Neural progenitor cell (in vitro differentiated cells): ENCODE data around the gene CYP3A4. TPM values are rescaled to one million over a fixed set of nuclear protein-coding genes. Genes with fewer than 3 reads are reported as not detected.
"Not testable (repeated sequence)": the region's sequence is repeated elsewhere in the genome, so short reads cannot be mapped to it uniquely, and the experiment has no call there.

Source experiments
- DNase-seq: peaks from one replicate; pipeline ENCODE4 v3.0.0-alpha.2; 2016; ENCODE audit warnings: low spot score
- H2AFZ ChIP-seq: fragments of 200-600 bp; sonication (generic); replicated peaks from 2 replicates; pipeline ENCODE4 v1.6.1; 2016; ENCODE audit warnings: antibody characterized with exemption
- H3F3A ChIP-seq: fragments of 200-600 bp; sonication (generic); 2 replicates; pipeline ENCODE4 v1.6.1; 2016; ENCODE audit warnings: antibody characterized with exemption, low read depth
- H3K27ac ChIP-seq: fragments of 200-600 bp; sonication (generic); 2 replicates; pipeline ENCODE4 v1.5.1; 2016; ENCODE audit warnings: mild to moderate bottlenecking
- H3K27me3 ChIP-seq: fragments of 200-600 bp; sonication (generic); 2 replicates; pipeline ENCODE4 v1.6.1; 2016; ENCODE audit warnings: mild to moderate bottlenecking, moderate library complexity
- H3K36me3 ChIP-seq: fragments of 200-600 bp; sonication (generic); 2 replicates; pipeline ENCODE4 v1.5.1; 2016
- H3K4me1 ChIP-seq: fragments of 200-600 bp; sonication (generic); 2 replicates; pipeline ENCODE4 v1.6.1; 2016; ENCODE audit warnings: mixed run types
- H3K4me2 ChIP-seq: fragments of 200-600 bp; sonication (generic); 2 replicates; pipeline ENCODE4 v1.6.1; 2016
- H3K4me3 ChIP-seq: fragments of 200-600 bp; sonication (generic); 2 replicates; pipeline ENCODE4 v1.5.1; 2016
- H3K79me2 ChIP-seq: fragments of 200-600 bp; sonication (generic); 2 replicates; pipeline ENCODE4 v1.6.1; 2016; ENCODE audit warnings: low read depth
- H3K9ac ChIP-seq: fragments of 200-600 bp; sonication (generic); 2 replicates; pipeline ENCODE4 v1.6.1; 2016
- H3K9me3 ChIP-seq: fragments of 200-600 bp; sonication (generic); 2 replicates; pipeline ENCODE4 v1.5.1; 2016; ENCODE audit warnings: low read depth
- H4K20me1 ChIP-seq: fragments of 200-600 bp; sonication (generic); 2 replicates; pipeline ENCODE4 v1.6.1; 2016; ENCODE audit warnings: low read depth
- H3K27ac Mint-ChIP-seq: 3 replicates; pipeline ENCODE4 v1.8.0; 2021; ENCODE audit warnings: mixed read lengths
- H3K27me3 Mint-ChIP-seq: 2 replicates; pipeline ENCODE4 v1.8.0; 2022; ENCODE audit warnings: low read depth, mild to moderate bottlenecking, inconsistent platforms, moderate library complexity, mixed read lengths; ENCODE audit not compliant: insufficient read depth
- H3K36me3 Mint-ChIP-seq: 3 replicates; pipeline ENCODE4 v1.8.0; 2021; ENCODE audit warnings: mixed read lengths
- H3K4me1 Mint-ChIP-seq: 3 replicates; pipeline ENCODE4 v1.8.0; 2021; ENCODE audit warnings: mixed read lengths
- H3K4me3 Mint-ChIP-seq: 3 replicates; pipeline ENCODE4 v1.8.0; 2021; ENCODE audit warnings: mild to moderate bottlenecking, moderate library complexity, mixed read lengths
- H3K9me3 Mint-ChIP-seq: 3 replicates; pipeline ENCODE4 v1.8.0; 2020; ENCODE audit warnings: mixed read lengths
- EZH2 ChIP-seq: fragments of 200-600 bp; sonication (generic); IDR thresholded peaks from 2 replicates; pipeline ENCODE4 v1.6.1; 2017; ENCODE audit warnings: antibody characterized with exemption, mild to moderate bottlenecking, moderate library complexity
- EZH2phosphoT487 ChIP-seq: fragments of 200-600 bp; sonication (generic); IDR thresholded peaks from 2 replicates; pipeline ENCODE4 v1.6.1; 2017; ENCODE audit warnings: antibody characterized with exemption
- total RNA-seq: library from RNA; depleted of rRNA; stranded (reverse); fragments of >200 nt; gene quantifications from 2 replicates; pipeline ENCODE4 v1.2.3, GENCODE V29; 2015; ENCODE audit warnings: low replicate concordance
- TF ChIP-seq, protein P1 (sequence below): fragments of 200-600 bp; sonication (generic); IDR thresholded peaks from 2 replicates; pipeline ENCODE4 v1.5.1; 2017; ENCODE audit warnings: antibody characterized with exemption, mild to moderate bottlenecking

CYP3A4 gene
- total RNA-seq, 1 donor from 2014 or later, result not detected

DNA sequence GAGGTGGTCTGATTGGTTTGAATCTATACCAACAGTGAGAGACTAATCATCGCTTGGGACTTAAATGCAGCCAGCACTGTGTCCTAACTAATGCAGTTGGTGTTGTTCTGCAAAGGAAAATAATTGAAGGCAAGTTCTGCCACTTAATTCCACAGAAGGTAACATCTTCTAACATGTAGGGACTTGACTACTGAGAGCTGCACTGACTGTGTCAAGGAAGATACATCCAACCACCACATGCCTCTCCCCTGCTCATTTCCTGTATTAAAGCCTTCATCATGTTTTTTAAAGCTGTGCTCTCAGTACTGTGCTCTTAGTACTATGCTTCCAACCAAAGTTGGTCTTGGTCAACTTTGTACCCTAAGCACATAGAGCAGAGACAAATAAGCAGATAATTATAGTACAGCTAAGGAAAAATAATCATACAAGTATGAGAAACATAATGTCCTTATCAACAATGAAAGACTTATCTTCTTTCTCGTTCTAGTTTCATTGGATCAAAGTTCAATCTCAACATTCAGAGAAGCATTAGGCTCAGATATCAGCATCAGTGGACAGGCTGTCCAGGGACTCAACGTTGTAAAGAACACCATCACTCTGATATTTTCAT lies 2.8 kb upstream of the CYP3A4 start:
- no peaks in the 10 kb centered on the region for H3K9me3 ChIP-seq
- no peak overlapping the region for H3K27ac ChIP-seq
- H3F3A ChIP-seq, result no peaks in the 10 kb centered on the region
- Mint-ChIP-seq H3K36me3 (no peaks in the 10 kb centered on the region), H3K9me3 (no peaks in the 10 kb centered on the region), H3K4me3 (no peak overlapping the region), H3K27me3 (peaks cover 2% of the 10 kb centered on the region), H3K4me1 (no peaks in the 10 kb centered on the region), H3K27ac (no peak overlapping the region)
- no peak for DNase-seq
- H3K4me3 ChIP-seq, result no peak overlapping the region
- H3K36me3 ChIP-seq, result no peaks in the 10 kb centered on the region
- no peaks in the 10 kb centered on the region for H3K79me2 ChIP-seq
- H3K27me3 ChIP-seq, result no peaks in the 10 kb centered on the region
- H3K4me1 ChIP-seq, result no peaks in the 10 kb centered on the region
- no peak overlapping the region for H3K4me2 ChIP-seq
- no peaks in the 10 kb centered on the region for H4K20me1 ChIP-seq
- no peak for TF ChIP-seq EZH2
- TF ChIP-seq, protein P1, sequence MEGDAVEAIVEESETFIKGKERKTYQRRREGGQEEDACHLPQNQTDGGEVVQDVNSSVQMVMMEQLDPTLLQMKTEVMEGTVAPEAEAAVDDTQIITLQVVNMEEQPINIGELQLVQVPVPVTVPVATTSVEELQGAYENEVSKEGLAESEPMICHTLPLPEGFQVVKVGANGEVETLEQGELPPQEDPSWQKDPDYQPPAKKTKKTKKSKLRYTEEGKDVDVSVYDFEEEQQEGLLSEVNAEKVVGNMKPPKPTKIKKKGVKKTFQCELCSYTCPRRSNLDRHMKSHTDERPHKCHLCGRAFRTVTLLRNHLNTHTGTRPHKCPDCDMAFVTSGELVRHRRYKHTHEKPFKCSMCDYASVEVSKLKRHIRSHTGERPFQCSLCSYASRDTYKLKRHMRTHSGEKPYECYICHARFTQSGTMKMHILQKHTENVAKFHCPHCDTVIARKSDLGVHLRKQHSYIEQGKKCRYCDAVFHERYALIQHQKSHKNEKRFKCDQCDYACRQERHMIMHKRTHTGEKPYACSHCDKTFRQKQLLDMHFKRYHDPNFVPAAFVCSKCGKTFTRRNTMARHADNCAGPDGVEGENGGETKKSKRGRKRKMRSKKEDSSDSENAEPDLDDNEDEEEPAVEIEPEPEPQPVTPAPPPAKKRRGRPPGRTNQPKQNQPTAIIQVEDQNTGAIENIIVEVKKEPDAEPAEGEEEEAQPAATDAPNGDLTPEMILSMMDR, result no peak
- TF ChIP-seq EZH2phosphoT487, result no peak
- H3K9ac ChIP-seq, result no peak overlapping the region
- H2AFZ ChIP-seq, result no peak overlapping the region

DNA sequence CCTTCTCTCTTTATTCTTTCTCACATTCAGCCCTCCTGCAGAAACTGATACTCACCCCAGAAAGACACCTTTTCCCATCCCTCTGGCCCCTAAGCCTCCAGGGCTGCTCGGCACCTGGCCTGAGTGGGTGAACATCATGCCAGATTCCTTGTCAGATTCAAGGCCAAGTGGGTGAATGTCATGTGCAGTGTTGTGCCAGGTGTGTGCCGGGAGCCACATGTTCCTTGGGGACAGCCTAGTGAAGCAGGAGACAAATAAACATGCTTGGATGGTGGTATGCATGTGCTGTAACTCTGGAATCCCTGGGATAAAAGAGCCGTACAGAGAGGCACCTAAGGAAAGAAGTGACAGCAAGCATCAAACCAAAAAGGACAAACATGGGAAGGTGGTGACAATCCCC lies 1.7 kb upstream of the CYP3A4 start:
- H3K36me3 Mint-ChIP-seq, H3K27ac ChIP-seq, H4K20me1 ChIP-seq, DNase-seq, H3K4me1 Mint-ChIP-seq, H3K27me3 ChIP-seq, H3F3A ChIP-seq, H3K27ac Mint-ChIP-seq, H3K36me3 ChIP-seq, H3K27me3 Mint-ChIP-seq, H3K9me3 Mint-ChIP-seq, H3K4me3 Mint-ChIP-seq, H3K4me1 ChIP-seq, H3K4me2 ChIP-seq, H3K9ac ChIP-seq, H3K79me2 ChIP-seq, H3K4me3 ChIP-seq, H3K9me3 ChIP-seq, H2AFZ ChIP-seq: not testable (repeated sequence)

DNA sequence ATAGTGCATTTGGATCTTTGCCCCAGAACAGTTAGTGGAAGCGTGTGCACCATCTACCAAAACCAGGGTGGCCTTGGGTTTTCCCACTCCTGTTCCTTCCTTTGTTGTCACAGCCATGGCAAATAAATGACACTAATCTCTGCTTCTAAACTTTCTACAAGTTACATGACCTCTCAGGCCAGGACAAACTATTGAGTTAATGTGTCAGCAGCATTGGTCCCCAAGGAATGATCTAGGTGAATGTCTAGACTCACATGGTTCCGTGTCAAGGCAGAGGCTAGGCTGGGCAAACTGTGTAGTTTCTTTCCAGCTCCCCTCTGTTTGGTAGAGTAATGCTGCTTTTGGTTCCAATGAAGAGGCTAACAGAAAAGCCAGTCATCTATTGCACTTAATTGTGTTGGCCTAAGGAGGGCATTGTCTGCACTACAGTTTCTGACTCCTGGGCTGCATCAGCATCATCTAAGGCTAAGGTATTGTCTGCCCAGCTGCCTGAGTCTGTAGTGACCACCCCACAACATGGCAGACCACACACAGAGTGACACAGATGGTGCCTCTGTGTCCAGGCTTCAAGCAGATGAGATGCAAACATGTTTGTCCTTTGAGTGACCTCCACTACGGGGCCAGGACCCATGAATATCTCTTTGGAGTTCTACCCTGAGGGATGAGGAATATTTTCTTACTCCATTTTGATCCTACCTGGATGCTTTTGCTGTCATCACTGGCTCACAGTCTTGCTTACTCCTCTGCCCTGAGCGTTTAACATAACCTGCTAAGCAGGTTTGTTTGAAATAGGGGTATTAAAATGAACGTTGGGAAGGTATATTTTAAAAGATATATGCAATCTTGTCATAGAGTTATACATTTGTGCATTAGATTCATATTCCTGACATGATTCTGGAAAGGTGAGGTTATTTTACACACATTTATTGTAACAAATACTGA lies 1.7 kb downstream of the CYP3A4 start:
- no peak overlapping the region for H3K27ac Mint-ChIP-seq
- Histone ChIP-seq H3F3A (no peaks in the 10 kb centered on the region), H2AFZ (no peak overlapping the region), H3K36me3 (no peaks in the 10 kb centered on the region), H3K9ac (no peak overlapping the region), H3K4me2 (no peak overlapping the region), H3K79me2 (no peaks in the 10 kb centered on the region), H3K4me3 (no peak overlapping the region), H3K27ac (no peak overlapping the region), H4K20me1 (no peaks in the 10 kb centered on the region), H3K4me1 (no peaks in the 10 kb centered on the region), H3K9me3 (no peaks in the 10 kb centered on the region), H3K27me3 (no peaks in the 10 kb centered on the region)
- TF ChIP-seq EZH2 (no peak), EZH2phosphoT487 (no peak)
- TF ChIP-seq, protein P1, result no peak
- no peaks in the 10 kb centered on the region for H3K36me3 Mint-ChIP-seq
- peak; percentile 12 for DNase-seq
- H3K4me1 Mint-ChIP-seq, result no peaks in the 10 kb centered on the region
- H3K9me3 Mint-ChIP-seq, result no peaks in the 10 kb centered on the region
- H3K4me3 Mint-ChIP-seq, result no peak overlapping the region
- H3K27me3 Mint-ChIP-seq, result peaks cover 2% of the 10 kb centered on the region

DNA sequence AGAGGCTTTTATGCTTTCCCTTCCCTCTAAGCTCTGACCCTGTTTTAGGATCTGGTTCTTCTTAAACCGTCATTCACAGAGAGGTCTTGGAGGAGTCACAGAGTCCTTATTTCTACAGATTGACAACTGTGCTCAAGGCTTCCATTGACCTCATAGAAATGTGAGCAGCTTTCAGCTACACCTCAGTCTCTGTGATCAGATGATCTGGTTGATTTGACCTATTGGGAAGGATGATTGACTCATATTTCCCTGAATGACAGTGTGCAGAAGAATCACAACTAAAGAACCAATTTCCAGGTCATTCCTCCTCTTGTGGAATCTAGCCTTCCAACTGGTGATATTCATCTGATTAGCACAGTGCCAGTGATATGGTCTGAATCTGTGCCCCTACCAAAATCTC lies 3.4 kb downstream of the CYP3A4 start:
- Mint-ChIP-seq H3K27me3 (peaks cover 2% of the 10 kb centered on the region), H3K27ac (no peak overlapping the region)

More for the DNA sequence above, 3.4 kb downstream of the CYP3A4 start:
- H3K4me3 ChIP-seq, result no peak overlapping the region
- H3K9ac ChIP-seq, result no peak overlapping the region
- H3K36me3 ChIP-seq, result no peaks in the 10 kb centered on the region
- H3K9me3 ChIP-seq, result no peaks in the 10 kb centered on the region
- DNase-seq, result no peak
- H3K27me3 ChIP-seq, result no peaks in the 10 kb centered on the region
- Mint-ChIP-seq H3K4me1 (no peaks in the 10 kb centered on the region), H3K4me3 (no peak overlapping the region), H3K9me3 (no peaks in the 10 kb centered on the region), H3K36me3 (no peaks in the 10 kb centered on the region)
- no peaks in the 10 kb centered on the region for H3F3A ChIP-seq
- H3K4me2 ChIP-seq, result no peak overlapping the region
- H3K27ac ChIP-seq, result no peak overlapping the region
- H3K79me2 ChIP-seq, result no peaks in the 10 kb centered on the region
- no peak overlapping the region for H2AFZ ChIP-seq
- no peaks in the 10 kb centered on the region for H3K4me1 ChIP-seq
- H4K20me1 ChIP-seq, result no peaks in the 10 kb centered on the region
- TF ChIP-seq, protein P1, result no peak
- no peak for TF ChIP-seq EZH2phosphoT487
- TF ChIP-seq EZH2, result no peak
